SH-SY5Y (cell line): ENCODE data around the gene PSMC3IP.

Source experiments
- GATA2 ChIP-seq: IDR thresholded peaks from 2 replicates; pipeline ENCODE4 v1.6.1; 2011; ENCODE audit warnings: mild to moderate bottlenecking, low read depth, low read length
- GATA3 ChIP-seq: IDR thresholded peaks from 2 replicates; pipeline ENCODE4 v1.6.1; 2011; ENCODE audit warnings: low read depth, mild to moderate bottlenecking, low read length, moderate library complexity

DNA sequence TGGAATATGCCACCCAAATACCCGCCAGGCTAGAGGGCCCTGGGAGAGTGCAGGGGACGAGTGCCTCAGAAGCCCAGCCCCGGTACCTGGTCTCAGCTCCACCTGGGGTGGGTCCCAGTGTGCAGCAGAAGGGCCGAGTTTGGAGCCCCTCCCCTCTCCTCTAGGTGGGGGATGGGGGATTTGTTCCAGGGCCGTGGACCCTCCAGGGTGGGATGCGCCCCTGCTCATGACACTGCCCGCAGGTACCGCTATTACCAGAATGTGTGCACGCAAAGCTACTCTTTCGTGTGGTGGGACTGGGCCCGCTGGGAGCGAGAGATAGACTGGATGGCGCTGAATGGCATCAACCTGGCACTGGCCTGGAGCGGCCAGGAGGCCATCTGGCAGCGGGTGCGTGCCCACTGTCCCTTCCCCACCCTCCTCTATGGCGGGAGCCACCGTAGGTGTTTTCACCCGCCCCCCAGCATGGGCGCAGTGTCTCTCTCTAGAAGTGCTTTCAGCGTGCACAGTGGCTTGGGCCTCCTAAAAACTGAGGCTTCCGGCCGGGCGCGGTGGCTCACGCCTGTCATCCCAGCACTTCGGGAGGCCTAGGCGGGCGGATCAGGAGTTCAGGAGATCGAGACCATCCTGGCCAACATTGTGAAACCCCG is 40.2 kb downstream of the PSMC3IP start:
- TF ChIP-seq GATA2 = no peak
- TF ChIP-seq GATA3 = no peak
